ENCODE measurements around the gene ZNF492.
"Not testable (repeated sequence)": the region's sequence is repeated elsewhere in the genome, so short reads cannot be mapped to it uniquely, and the experiment has no call there.

ZNF492 gene

GRCh38 chr19:22606212-22606553 lies 27.9 kb upstream of the ZNF492 start:
- WGBS = 45% methylated on average over 2 of the region's 2 CpGs
- no peaks in the 10 kb centered on the region for H3K36me3 ChIP-seq (ENCODE audit: insufficient read depth, low read length)
- H3K27ac ChIP-seq (ENCODE audit: low read depth, low read length) = no peak overlapping the region
- H3K9ac ChIP-seq (ENCODE audit: low read depth, low read length) = no peak overlapping the region
- H3K27me3 ChIP-seq (ENCODE audit: insufficient read depth, low read length) = no peaks in the 10 kb centered on the region
- H3K4me1 ChIP-seq (ENCODE audit: insufficient read depth, low read length) = no peaks in the 10 kb centered on the region
- H3K4me3 ChIP-seq (ENCODE audit: low read length) = no peak overlapping the region
- H3K9me3 ChIP-seq (ENCODE audit: insufficient read depth, low read depth, low read length) = peaks cover 96% of the 10 kb centered on the region

GRCh38 chr19:22606954-22607652 lies 27.0 kb upstream of the ZNF492 start:
- Histone ChIP-seq H3K9ac (ENCODE audit: low read depth, low read length) (no peak overlapping the region), H3K36me3 (ENCODE audit: insufficient read depth, low read length) (no peaks in the 10 kb centered on the region), H3K9me3 (ENCODE audit: insufficient read depth, low read depth, low read length) (peaks cover 95% of the 10 kb centered on the region), H3K4me3 (ENCODE audit: low read length) (no peak overlapping the region), H3K27me3 (ENCODE audit: insufficient read depth, low read length) (no peaks in the 10 kb centered on the region), H3K27ac (ENCODE audit: low read depth, low read length) (no peak overlapping the region), H3K4me1 (ENCODE audit: insufficient read depth, low read length) (no peaks in the 10 kb centered on the region)
- 56% methylated on average over 6 of the region's 6 CpGs for WGBS

GRCh38 chr19:22607653-22608430 lies 26.3 kb upstream of the ZNF492 start:
- 74% methylated on average over 18 of the region's 18 CpGs for WGBS
- H3K27ac ChIP-seq (ENCODE audit: low read depth, low read length) = no peak overlapping the region
- no peak overlapping the region for H3K4me3 ChIP-seq (ENCODE audit: low read length)
- H3K36me3 ChIP-seq (ENCODE audit: insufficient read depth, low read length) = no peaks in the 10 kb centered on the region
- no peak overlapping the region for H3K9ac ChIP-seq (ENCODE audit: low read depth, low read length)
- no peaks in the 10 kb centered on the region for H3K27me3 ChIP-seq (ENCODE audit: insufficient read depth, low read length)
- H3K9me3 ChIP-seq (ENCODE audit: insufficient read depth, low read depth, low read length) = peaks cover 95% of the 10 kb centered on the region
- H3K4me1 ChIP-seq (ENCODE audit: insufficient read depth, low read length) = no peaks in the 10 kb centered on the region

- no peak overlapping the region for H3K9ac ChIP-seq (ENCODE audit: low read depth, low read length)
- H3K27me3 ChIP-seq (ENCODE audit: insufficient read depth, low read length) = no peaks in the 10 kb centered on the region
- H3K27ac ChIP-seq (ENCODE audit: low read depth, low read length) = no peak overlapping the region
- WGBS = 80% methylated on average over 7 of the region's 7 CpGs
- H3K4me1 ChIP-seq (ENCODE audit: insufficient read depth, low read length) = no peaks in the 10 kb centered on the region
- H3K36me3 ChIP-seq (ENCODE audit: insufficient read depth, low read length) = no peaks in the 10 kb centered on the region
- H3K9me3 ChIP-seq (ENCODE audit: insufficient read depth, low read depth, low read length) = peaks cover 95% of the 10 kb centered on the region
- H3K4me3 ChIP-seq (ENCODE audit: low read length) = no peak overlapping the region
Observed at GRCh38 chr19:22608441-22608840, 25.7 kb upstream of the ZNF492 start.

- WGBS = 81% methylated on average over 4 of the region's 4 CpGs
Observed at GRCh38 chr19:22609630-22610029, 24.5 kb upstream of the ZNF492 start.

GRCh38 chr19:22610121-22610520 lies 24.0 kb upstream of the ZNF492 start:
- WGBS = 57% methylated on average over 2 of the region's 2 CpGs

More at GRCh38 chr19:22609630-22610029, 24.5 kb upstream of the ZNF492 start:
- Histone ChIP-seq H3K36me3 (ENCODE audit: insufficient read depth, low read length) (no peaks in the 10 kb centered on the region), H3K9me3 (ENCODE audit: insufficient read depth, low read depth, low read length) (peaks cover 86% of the 10 kb centered on the region), H3K4me1 (ENCODE audit: insufficient read depth, low read length) (no peaks in the 10 kb centered on the region), H3K4me3 (ENCODE audit: low read length) (no peak overlapping the region), H3K9ac (ENCODE audit: low read depth, low read length) (no peak overlapping the region), H3K27me3 (ENCODE audit: insufficient read depth, low read length) (no peaks in the 10 kb centered on the region), H3K27ac (ENCODE audit: low read depth, low read length) (no peak overlapping the region)

GRCh38 chr19:22612316-22612715 lies 21.8 kb upstream of the ZNF492 start:
- Histone ChIP-seq H3K9me3 (ENCODE audit: insufficient read depth, low read depth, low read length) (peaks cover 80% of the 10 kb centered on the region), H3K4me3 (ENCODE audit: low read length) (no peak overlapping the region), H3K9ac (ENCODE audit: low read depth, low read length) (no peak overlapping the region), H3K36me3 (ENCODE audit: insufficient read depth, low read length) (no peaks in the 10 kb centered on the region), H3K4me1 (ENCODE audit: insufficient read depth, low read length) (no peaks in the 10 kb centered on the region), H3K27me3 (ENCODE audit: insufficient read depth, low read length) (no peaks in the 10 kb centered on the region), H3K27ac (ENCODE audit: low read depth, low read length) (no peak overlapping the region)
- 47% methylated on average over 1 of the region's 1 CpG for WGBS

More at GRCh38 chr19:22610121-22610520, 24.0 kb upstream of the ZNF492 start:
- Histone ChIP-seq H3K4me3 (ENCODE audit: low read length) (no peak overlapping the region), H3K27ac (ENCODE audit: low read depth, low read length) (no peak overlapping the region), H3K4me1 (ENCODE audit: insufficient read depth, low read length) (no peaks in the 10 kb centered on the region), H3K36me3 (ENCODE audit: insufficient read depth, low read length) (no peaks in the 10 kb centered on the region), H3K9me3 (ENCODE audit: insufficient read depth, low read depth, low read length) (peaks cover 86% of the 10 kb centered on the region), H3K9ac (ENCODE audit: low read depth, low read length) (no peak overlapping the region), H3K27me3 (ENCODE audit: insufficient read depth, low read length) (no peaks in the 10 kb centered on the region)

GRCh38 chr19:22616659-22617058 lies 17.5 kb upstream of the ZNF492 start:
- Histone ChIP-seq H3K9ac (ENCODE audit: low read depth, low read length) (no peak overlapping the region), H3K9me3 (ENCODE audit: insufficient read depth, low read depth, low read length) (peaks cover 79% of the 10 kb centered on the region), H3K4me3 (ENCODE audit: low read length) (no peak overlapping the region), H3K27ac (ENCODE audit: low read depth, low read length) (no peak overlapping the region), H3K4me1 (ENCODE audit: insufficient read depth, low read length) (no peaks in the 10 kb centered on the region), H3K36me3 (ENCODE audit: insufficient read depth, low read length) (no peaks in the 10 kb centered on the region), H3K27me3 (ENCODE audit: insufficient read depth, low read length) (no peaks in the 10 kb centered on the region)
- 93% methylated on average over 12 of the region's 12 CpGs for WGBS

- H3K27ac ChIP-seq (ENCODE audit: low read depth, low read length); H3K4me1 ChIP-seq (ENCODE audit: insufficient read depth, low read length); H3K9ac ChIP-seq (ENCODE audit: low read depth, low read length); H3K27me3 ChIP-seq (ENCODE audit: insufficient read depth, low read length); H3K4me3 ChIP-seq (ENCODE audit: low read length); H3K36me3 ChIP-seq (ENCODE audit: insufficient read depth, low read length): not testable (repeated sequence)
- 93% methylated on average over 3 of the region's 7 CpGs for WGBS
- peaks cover 79% of the 10 kb centered on the region for H3K9me3 ChIP-seq (ENCODE audit: insufficient read depth, low read depth, low read length)
Observed at GRCh38 chr19:22617181-22617580, 16.9 kb upstream of the ZNF492 start.

- no peaks in the 10 kb centered on the region for H3K27me3 ChIP-seq (ENCODE audit: insufficient read depth, low read length)
- peaks cover 79% of the 10 kb centered on the region for H3K9me3 ChIP-seq (ENCODE audit: insufficient read depth, low read depth, low read length)
- H3K27ac ChIP-seq (ENCODE audit: low read depth, low read length) = no peak overlapping the region
- H3K4me1 ChIP-seq (ENCODE audit: insufficient read depth, low read length) = no peaks in the 10 kb centered on the region
- no peak overlapping the region for H3K4me3 ChIP-seq (ENCODE audit: low read length)
- no peak overlapping the region for H3K9ac ChIP-seq (ENCODE audit: low read depth, low read length)
- no peaks in the 10 kb centered on the region for H3K36me3 ChIP-seq (ENCODE audit: insufficient read depth, low read length)
- WGBS = 92% methylated on average over 44 of the region's 44 CpGs
Observed at GRCh38 chr19:22617614-22618320, 16.4 kb upstream of the ZNF492 start.

- no peaks in the 10 kb centered on the region for H3K4me1 ChIP-seq (ENCODE audit: insufficient read depth, low read length)
- H3K27ac ChIP-seq (ENCODE audit: low read depth, low read length) = no peak overlapping the region
- H3K4me3 ChIP-seq (ENCODE audit: low read length) = no peak overlapping the region
- no peak overlapping the region for H3K9ac ChIP-seq (ENCODE audit: low read depth, low read length)
- no peaks in the 10 kb centered on the region for H3K36me3 ChIP-seq (ENCODE audit: insufficient read depth, low read length)
- peaks cover 82% of the 10 kb centered on the region for H3K9me3 ChIP-seq (ENCODE audit: insufficient read depth, low read depth, low read length)
- no peaks in the 10 kb centered on the region for H3K27me3 ChIP-seq (ENCODE audit: insufficient read depth, low read length)
- 83% methylated on average over 4 of the region's 4 CpGs for WGBS
Observed at GRCh38 chr19:22619371-22619770, 14.8 kb upstream of the ZNF492 start.
